Peyer's patch (tissue), 4 donors: Measurements from ENCODE around the gene USP47. TPM values are rescaled to one million over a fixed set of nuclear protein-coding genes. Genes with fewer than 3 reads are reported as not detected.

Source experiments
- DNase-seq, 3 donors: peaks; one replicate each; pipeline ENCODE4 v3.0.0-alpha.2; 2017 to 2019
- H3K27ac ChIP-seq, 4 donors: fragments of 200-600 bp; sonication (generic); one replicate each; pipeline ENCODE4 v1.5.1; 2016 to 2019
- H3K27me3 ChIP-seq, 2 donors: fragments of 200-600 bp; sonication (generic); one replicate each; pipeline ENCODE4 v1.5.1; 2019
- H3K36me3 ChIP-seq, 3 donors: fragments of 200-600 bp; sonication (generic); one replicate each; pipeline ENCODE4 v1.5.1; 2016 to 2019
- H3K4me1 ChIP-seq, 4 donors: fragments of 200-600 bp; sonication (generic); one replicate each; pipeline ENCODE4 v1.5.1; 2016 to 2019
- H3K4me3 ChIP-seq, 4 donors: fragments of 200-600 bp; sonication (generic); 1 replicate in 3 of 4; 2 replicates in 1 of 4; pipeline ENCODE4 v1.5.1; 2016 to 2019; ENCODE audit warnings: mild to moderate bottlenecking in 1 of 4
- H3K9me3 ChIP-seq, 4 donors: fragments of 200-600 bp; sonication (generic); one replicate each; pipeline ENCODE4 v1.5.1; 2016 to 2019; ENCODE audit warnings: mild to moderate bottlenecking in 1 of 4
- CTCF ChIP-seq, 6 experiments: fragments of 450-650 bp in 4 of 6; fragments of 200-600 bp in 2 of 6; sonication (generic) in 1 of 6; IDR thresholded peaks; one replicate each; pipeline ENCODE4 v1.5.1; 2017 to 2019; ENCODE audit warnings: antibody characterized with exemption in 6 of 6, mild to moderate bottlenecking in 3 of 6, moderate library complexity in 1 of 6
- POLR2A ChIP-seq, 2 donors: fragments of 450-650 bp; IDR thresholded peaks; one replicate each; pipeline ENCODE4 v1.5.1; 2017; ENCODE audit warnings: antibody characterized with exemption in 2 of 2, mild to moderate bottlenecking in 2 of 2, moderate library complexity in 2 of 2
- total RNA-seq, 4 donors: library from RNA; depleted of rRNA; stranded (reverse); fragments of >200 nt; gene quantifications; one replicate each; pipeline ENCODE4 v1.1.0, GENCODE V29; 2016

USP47 gene
- total RNA-seq, 4 donors from 2014 or later, result 62.5 to 170 (median 66.4) TPM

GRCh38 chr11:11984563-11984962 lies 142.8 kb downstream of the USP47 start:
- Histone ChIP-seq H3K9me3 (no peaks in the 10 kb centered on the region), H3K36me3 (no peaks in the 10 kb centered on the region), H3K27ac (no peak overlapping the region), H3K4me1 (peaks cover 0 to 2% (median 0%) of the 10 kb centered on the region in 4 donors), H3K27me3 (no peaks in the 10 kb centered on the region), H3K4me3 (no peak overlapping the region)
- DNase-seq, result no peak
- TF ChIP-seq POLR2A (IDR thresholded peaks at IDR 0.05), result no peak
- TF ChIP-seq CTCF (IDR thresholded peaks at IDR 0.05), result no peak

GRCh38 chr11:11985016-11985715 lies 143.4 kb downstream of the USP47 start:
- TF ChIP-seq CTCF (IDR thresholded peaks at IDR 0.05) (no peak), POLR2A (IDR thresholded peaks at IDR 0.05) (no peak)
- H3K36me3 ChIP-seq, result no peaks in the 10 kb centered on the region
- H3K27me3 ChIP-seq, result no peaks in the 10 kb centered on the region
- no peak for DNase-seq
- H3K27ac ChIP-seq, result no peak overlapping the region
- H3K4me1 ChIP-seq, result no peaks in the 10 kb centered on the region
- H3K9me3 ChIP-seq, result no peaks in the 10 kb centered on the region
- H3K4me3 ChIP-seq, result no peak overlapping the region

DNA sequence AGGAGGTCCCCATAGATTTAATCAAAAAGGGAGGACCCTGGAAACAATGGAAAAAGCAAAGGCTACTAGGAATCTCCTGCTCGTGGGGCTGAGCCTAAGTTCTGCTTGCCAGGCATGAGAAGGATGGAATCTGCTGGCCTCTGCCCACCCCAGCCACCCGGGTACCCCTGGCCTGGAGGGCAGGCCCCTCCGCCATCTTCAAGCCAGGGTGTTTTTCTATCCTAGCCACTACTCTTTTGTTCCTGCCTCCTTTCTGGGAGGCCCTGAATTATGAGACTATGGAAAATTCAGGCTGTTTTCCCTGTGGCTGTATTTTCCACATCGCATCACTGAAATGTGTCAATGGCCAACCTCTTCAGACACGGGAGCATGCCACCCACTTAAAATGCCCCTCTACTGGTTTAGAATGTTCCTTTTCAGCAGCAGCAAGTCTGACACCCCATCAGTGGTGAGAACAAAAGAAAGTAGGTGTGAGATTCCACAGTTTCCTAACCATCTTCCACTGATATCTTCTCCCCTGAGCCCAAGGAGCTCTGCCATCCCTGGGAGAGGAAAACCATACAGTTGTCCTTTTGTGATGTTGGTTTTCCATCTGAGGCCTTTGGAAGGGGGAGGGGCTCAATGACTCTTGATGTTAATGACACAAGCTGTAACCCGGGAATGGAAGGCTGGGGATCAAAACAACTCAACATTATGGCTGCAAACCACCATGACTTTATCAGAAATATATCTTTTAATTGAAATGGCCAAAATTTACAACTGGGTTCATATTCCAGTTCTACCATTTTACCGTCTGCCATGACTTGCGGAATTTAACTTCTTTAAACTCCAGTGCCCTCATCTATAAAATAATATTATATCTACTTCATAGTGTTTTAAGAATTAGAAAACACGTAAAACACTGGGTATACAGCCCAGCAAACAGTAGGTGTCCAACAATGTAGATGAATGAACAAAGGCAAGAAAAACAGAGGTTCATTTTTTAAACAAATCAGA lies 144.5 kb downstream of the USP47 start:
- H3K4me1 ChIP-seq, result no peaks in the 10 kb centered on the region
- TF ChIP-seq POLR2A (IDR thresholded peaks at IDR 0.05) (no peak), CTCF (IDR thresholded peaks at IDR 0.05) (no peak)
- no peak overlapping the region for H3K27ac ChIP-seq
- H3K9me3 ChIP-seq, result no peaks in the 10 kb centered on the region
- no peaks in the 10 kb centered on the region for H3K36me3 ChIP-seq
- H3K4me3 ChIP-seq, result no peak overlapping the region
- no peaks in the 10 kb centered on the region for H3K27me3 ChIP-seq
- no peak for DNase-seq

DNA sequence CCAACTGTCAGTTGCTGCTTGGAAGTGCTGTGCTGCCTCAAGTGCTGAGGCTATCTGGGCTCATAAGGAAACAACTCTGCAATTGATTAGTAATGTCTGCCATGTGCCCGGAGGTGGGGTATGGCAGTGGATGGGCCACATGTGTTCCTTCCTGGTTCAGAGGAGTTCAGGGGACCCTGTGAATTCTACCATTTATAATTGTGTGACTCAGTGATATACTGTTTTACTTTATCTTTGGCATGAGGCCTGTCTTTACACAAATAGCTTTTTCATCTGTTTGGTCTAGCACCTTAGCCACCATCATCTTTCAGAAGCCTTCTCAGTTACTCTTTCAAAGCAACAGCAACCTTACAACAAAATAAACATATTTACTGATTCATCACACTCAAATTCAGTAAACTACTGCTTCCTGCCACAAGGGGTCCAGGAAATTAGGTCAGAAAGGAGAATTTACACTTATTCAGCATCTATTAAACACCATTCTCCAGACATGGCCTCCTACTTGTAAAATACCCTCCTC lies 145.8 kb downstream of the USP47 start:
- H3K27ac ChIP-seq, result peak overlapping the region in 2 of 4 donors; percentile 23 to 47
- no peaks in the 10 kb centered on the region for H3K9me3 ChIP-seq
- no peaks in the 10 kb centered on the region for H3K4me1 ChIP-seq
- no peaks in the 10 kb centered on the region for H3K36me3 ChIP-seq
- no peak overlapping the region for H3K4me3 ChIP-seq
- DNase-seq, result no peak
- peak in 4 of 6 experiments; percentile 20 to 48 (median 28) for TF ChIP-seq CTCF (IDR thresholded peaks at IDR 0.05)
- TF ChIP-seq POLR2A (IDR thresholded peaks at IDR 0.05), result no peak
- H3K27me3 ChIP-seq, result no peaks in the 10 kb centered on the region

GRCh38 chr11:11988099-11988651 lies 146.4 kb downstream of the USP47 start:
- no peaks in the 10 kb centered on the region for H3K4me1 ChIP-seq
- no peaks in the 10 kb centered on the region for H3K36me3 ChIP-seq
- peak overlapping the region in 2 of 4 donors; percentile 23 to 47 for H3K27ac ChIP-seq
- no peaks in the 10 kb centered on the region for H3K9me3 ChIP-seq
- no peak for DNase-seq
- H3K27me3 ChIP-seq, result no peaks in the 10 kb centered on the region
- no peak overlapping the region for H3K4me3 ChIP-seq
- TF ChIP-seq POLR2A (IDR thresholded peaks at IDR 0.05) (no peak), CTCF (IDR thresholded peaks at IDR 0.05) (no peak)
